K562 (cell line): Measurements from ENCODE around the gene FBN3. TPM values are rescaled to one million over a fixed set of nuclear protein-coding genes. Genes with fewer than 3 reads are reported as not detected.

ENCODE experiments used
- ATAC-seq: fragments of 200-7000 bp; cut with Tn5 transposase; 3 replicates; pipeline ENCODE4 v1.9.1; 2020; ENCODE audit warnings: moderate library complexity
- BruUV-seq: library from RNA; stranded (reverse); fragments of 400-500 nt; replicated peaks from 2 replicates; lab custom pipeline; 2021; lab: Mats Ljungman, UMichigan
- CTCF ChIA-PET: fragments of 300-600 bp; formaldehyde crosslinking; extraction: SDS; loops from one replicate; lab custom pipeline; 2021; ENCODE audit warnings: low intra/inter-chr PET ratio; lab: Yijun Ruan, JAX
- POLR2A ChIA-PET: fragments of 300-600, 350-650 bp; sonication (Branson Sonifier 250); formaldehyde crosslinking; extraction: SDS; loops from one replicate; lab custom pipeline; 2021; ENCODE audit warnings: antibody characterized with exemption, inconsistent platforms; lab: Yijun Ruan, JAX
- DNase-seq, 4 experiments: peaks; one replicate each; pipeline versions ENCODE4 v3.0.0 to v3.0.0-alpha.2; 2011 to 2018; ENCODE audit warnings: low spot score in 3 of 4, mixed read lengths in 3 of 4; ENCODE audit errors: extremely low read depth in 1 of 4
- FAIRE-seq: peaks from 2 replicates; lab custom pipeline; 2011; peaks lifted over from hg19 to GRCh38; lab: Jason Lieb, UNC
- H2AFZ ChIP-seq: 2 replicates; pipeline ENCODE4 v1.6.0; 2011; ENCODE audit warnings: low read depth, low read length, control low read depth, inconsistent platforms
- H3K27ac ChIP-seq: fragments of 200-600 bp; 3 replicates; pipeline ENCODE4 v1.8.0; 2011; ENCODE audit warnings: low read depth, mild to moderate bottlenecking, control low read depth, inconsistent platforms, low read length, moderate library complexity, mixed read lengths; ENCODE audit errors: extremely low read depth
- H3K27me3 ChIP-seq, 2 experiments: fragments of 300-600 bp in 1 of 2; 2 replicates in 1 of 2; 3 replicates in 1 of 2; pipeline versions ENCODE4 v1.6.0 to v1.8.0; 2011; ENCODE audit warnings: inconsistent platforms in 2 of 2, low read length in 2 of 2, mild to moderate bottlenecking in 1 of 2, mixed read lengths in 1 of 2, moderate library complexity in 1 of 2; ENCODE audit not compliant: control insufficient read depth in 2 of 2, insufficient read depth in 2 of 2
- H3K36me3 ChIP-seq: fragments of 300-600 bp; 3 replicates; pipeline ENCODE4 v1.8.0; 2011; ENCODE audit warnings: mild to moderate bottlenecking, low read length, inconsistent platforms; ENCODE audit not compliant: control insufficient read depth, insufficient read depth
- H3K4me1 ChIP-seq, 2 experiments: fragments of 200-600 bp in 1 of 2; replicated peaks in 1 of 2; 2 replicates in 1 of 2; 3 replicates in 1 of 2; pipeline versions ENCODE4 v1.5.1 to v1.8.0; 2011; ENCODE audit warnings: inconsistent platforms in 2 of 2, low read length in 2 of 2, mild to moderate bottlenecking in 1 of 2, mixed read lengths in 1 of 2, moderate library complexity in 1 of 2; ENCODE audit not compliant: control insufficient read depth in 2 of 2, insufficient read depth in 2 of 2
- H3K4me2 ChIP-seq: 2 replicates; pipeline ENCODE4 v1.6.1; 2011; ENCODE audit warnings: low read length, control low read depth, inconsistent platforms, mixed read lengths; ENCODE audit not compliant: insufficient read depth
- H3K4me3 ChIP-seq: fragments of 200-600 bp; sonication (generic), shearing (Covaris generic); 2 replicates; pipeline ENCODE4 v1.5.1; 2016; ENCODE audit warnings: control low read depth, inconsistent platforms
- H3K79me2 ChIP-seq: fragments of 200-600 bp; 3 replicates; pipeline ENCODE4 v1.8.0; 2011; ENCODE audit warnings: low read length, inconsistent platforms; ENCODE audit not compliant: control insufficient read depth, insufficient read depth
- H3K9ac ChIP-seq, 2 experiments: 2 replicates each; pipeline versions ENCODE4 v1.6.0 to v1.6.1; 2011; ENCODE audit warnings: low read depth in 2 of 2, low read length in 2 of 2, control low read depth in 1 of 2, inconsistent platforms in 1 of 2, mild to moderate bottlenecking in 1 of 2, mixed read lengths in 1 of 2; ENCODE audit not compliant: insufficient read depth in 1 of 2
- H3K9me1 ChIP-seq: one replicate; pipeline ENCODE4 v1.6.0; 2011; ENCODE audit warnings: inconsistent platforms, mild to moderate bottlenecking, low read length, moderate library complexity; ENCODE audit not compliant: control insufficient read depth, insufficient read depth
- H3K9me3 ChIP-seq: replicated peaks from 2 replicates; pipeline ENCODE4 v1.5.1; 2011; ENCODE audit warnings: low read depth, low read length, inconsistent platforms; ENCODE audit not compliant: control insufficient read depth, insufficient read depth
- H4K20me1 ChIP-seq: replicated peaks from 2 replicates; pipeline ENCODE4 v1.6.1; 2011; ENCODE audit warnings: low read length, inconsistent platforms, mixed read lengths; ENCODE audit not compliant: control insufficient read depth, insufficient read depth
- ADNP ChIP-seq: fragments of 200-800 bp; sonication (Bioruptor generic); IDR thresholded peaks from 2 replicates; pipeline ENCODE4 v1.6.1; 2016; ENCODE audit warnings: missing genetic modification characterization, missing compliant biosample characterization
- CBX3 ChIP-seq, 2 experiments: IDR thresholded peaks; 1 replicate in 1 of 2; 2 replicates in 1 of 2; pipeline ENCODE4 v1.6.1; 2012; ENCODE audit warnings: inconsistent platforms in 2 of 2, low read length in 2 of 2, borderline replicate concordance in 1 of 2, control low read depth in 1 of 2
- CBX5 ChIP-seq: IDR thresholded peaks from 2 replicates; pipeline ENCODE4 v1.6.1; 2014; ENCODE audit warnings: low read depth, borderline replicate concordance
- EGR1 ChIP-seq: fragments of 450-650 bp; conservative IDR thresholded peaks from 2 replicates; pipeline ENCODE4 v1.6.1; 2017; ENCODE audit warnings: mild to moderate bottlenecking
- PBX2 ChIP-seq, 2 experiments: IDR thresholded peaks in 1 of 2; conservative IDR thresholded peaks in 1 of 2; 2 replicates each; pipeline ENCODE4 v1.6.1; 2016; ENCODE audit warnings: low read depth in 2 of 2, mild to moderate bottlenecking in 1 of 2, missing compliant biosample characterization in 1 of 2, missing genetic modification characterization in 1 of 2, moderate library complexity in 1 of 2
- RBM25 ChIP-seq: fragments of 200-400 bp; formaldehyde crosslinking; IDR thresholded peaks from 2 replicates; pipeline ENCODE4 v1.6.1; 2018; ENCODE audit warnings: low read length, low read depth, moderate library complexity; ENCODE audit not compliant: severe bottlenecking
- TRIM28 ChIP-seq: fragments of 450-650 bp; IDR thresholded peaks from 2 replicates; pipeline ENCODE4 v1.6.1; 2017
- ZFP36 ChIP-seq: fragments of 150-350 bp; IDR thresholded peaks from 2 replicates; pipeline ENCODE4 v1.6.1; 2018; ENCODE audit warnings: low read length, low read depth; ENCODE audit not compliant: partially characterized antibody
- ZNF324 ChIP-seq: fragments of 250-450 bp; sonication (Bioruptor Pico); IDR thresholded peaks from 2 replicates; pipeline ENCODE4 v1.4.0; 2020; ENCODE audit warnings: mild to moderate bottlenecking
- WGBS: fragments of 100-300 bp; shearing (Covaris generic); methylation state at CpG from one replicate; pipeline ENCODE4 v1.1.6; 2016; ENCODE audit warnings: low coverage, mixed read lengths; ENCODE audit not compliant: insufficient coverage; ENCODE audit errors: missing lambda C conversion rate; 5-methylcytosine and 5-hydroxymethylcytosine counted together
- in situ Hi-C: fragments of 300-500 bp; cut with MboI; formaldehyde crosslinking; loops from 4 replicates; pipeline ENCODE4 v1.15.0; 2018; ENCODE audit warnings: inconsistent platforms, mixed read lengths
- intact Hi-C: fragments of 100-400 bp; cut with micrococcal nuclease; formaldehyde crosslinking; loops from 2 replicates; pipeline ENCODE4 v1.14.2; 2022
- polyA plus RNA-seq, 8 experiments: library from polyadenylated mRNA; depleted of rRNA in 4 of 8; stranded (reverse) in 5 of 8; unstranded in 3 of 8; fragments of >200 nt; fragmentation: Nextera tagmentation in 2 of 8; fragmentation: Illumina TruSeq in 1 of 8; extraction: Ambion mirVana in 2 of 8; extraction: Trizol in 1 of 8; gene quantifications; 2 replicates each; pipeline versions ENCODE4 v1.2.1 to v1.2.3, GENCODE V29; 2011 to 2014; ENCODE audit warnings: inconsistent platforms in 1 of 8, missing spikeins in 1 of 8
- total RNA-seq, 7 experiments: library from RNA; depleted of rRNA in 6 of 7; stranded (reverse); fragments of >200 nt in 6 of 7; fragmentation: Illumina TruSeq in 2 of 7; extraction: Trizol in 2 of 7; gene quantifications; 2 replicates each; pipeline versions ENCODE4 v1.2.1 to v1.2.3, GENCODE V29; 2011 to 2021; ENCODE audit warnings: low replicate concordance in 1 of 7

FBN3 gene
- total and polyA plus RNA-seq, 9 of the 15 experiments (the other 6 are each of a cell fraction or from before 2014, with no cell fraction given): under 0.01 to 0.29 (median 0.01) TPM; not detected in 4

GRCh38 chr19:8095354-8095886 is 54.0 kb downstream of the FBN3 start:
- Histone ChIP-seq H3K4me1 (no peaks in the 10 kb centered on the region), H3K4me3 (no peak overlapping the region), H3K4me2 (no peak overlapping the region), H3K9me3 (peaks cover 16% of the 10 kb centered on the region), H3K27ac (no peak overlapping the region), H3K27me3 (peaks cover 0 to 15% of the 10 kb centered on the region in 2 experiments; a peak in 4 of 5 replicates), H3K79me2 (no peaks in the 10 kb centered on the region), H3K9me1 (no peaks in the 10 kb centered on the region), H3K9ac (no peak overlapping the region), H4K20me1 (no peaks in the 10 kb centered on the region), H2AFZ (no peak overlapping the region), H3K36me3 (no peaks in the 10 kb centered on the region)
- ATAC-seq: no peak
- TF ChIP-seq EGR1: no peak
- TF ChIP-seq CBX3 (IDR thresholded peaks at IDR 0.05; ENCODE audit: borderline replicate concordance in 1 of 2, low read length in 2 of 2): peak in 1 of 2 experiments; percentile 57; a peak in 1 of 3 replicates
- TF ChIP-seq CBX5: peak; percentile 64; the same call in 1 of the 2 replicates
- peak; percentile 5; the same call in 1 of the 2 replicates for TF ChIP-seq ADNP
- peak; percentile 82; the same call in 1 of the 2 replicates for TF ChIP-seq TRIM28
- no peak for TF ChIP-seq PBX2 (CRISPR knock-in tag; IDR thresholded peaks at IDR 0.05; ENCODE audit: low read depth)
- TF ChIP-seq PBX2 (tag; conservative IDR thresholded peaks at IDR 0.05; ENCODE audit: low read depth): no peak
- peak; percentile 98 for TF ChIP-seq ZNF324 (CRISPR knock-in tag)
- TF ChIP-seq RBM25: peak; percentile 59
- TF ChIP-seq ZFP36: peak; percentile 7
- DNase-seq: no peak
- WGBS: 0% methylated on average over 2 of the region's 2 CpGs
- ChIA-PET POLR2A (no interaction called here), CTCF (no interaction called here)
- BruUV-seq: no TSS peak
- intact Hi-C loops (no loop called here), in situ Hi-C loops (no loop called here)
- FAIRE-seq: no peak
